Endodermal cell (in vitro differentiated cells): ENCODE results near the gene FHL3. TPM values are rescaled to one million over a fixed set of nuclear protein-coding genes. Genes with fewer than 3 reads are reported as not detected.

ENCODE experiments used
- DNase-seq: peaks from one replicate; pipeline ENCODE4 v3.0.0-alpha.2; 2017
- H3K27ac ChIP-seq: 2 replicates; pipeline ENCODE4 v1.5.1; 2013; ENCODE audit warnings: mild to moderate bottlenecking, low read depth, low read length, moderate library complexity
- H3K27me3 ChIP-seq: 2 replicates; pipeline ENCODE4 v1.6.1; 2013; ENCODE audit warnings: mild to moderate bottlenecking, low read length, moderate library complexity; ENCODE audit not compliant: insufficient read depth, control insufficient read depth, poor library complexity, severe bottlenecking
- H3K36me3 ChIP-seq: 2 replicates; pipeline ENCODE4 v1.7.0; 2013; ENCODE audit warnings: mild to moderate bottlenecking, low read length, moderate library complexity; ENCODE audit not compliant: control insufficient read depth, insufficient read depth
- H3K4me1 ChIP-seq: one replicate; pipeline ENCODE4 v1.7.0; 2013; ENCODE audit warnings: low read length; ENCODE audit not compliant: control insufficient read depth, insufficient read depth
- H3K4me3 ChIP-seq: 2 replicates; pipeline ENCODE4 v1.5.1; 2013; ENCODE audit warnings: mild to moderate bottlenecking, low read length, moderate library complexity
- H3K9ac ChIP-seq: 2 replicates; pipeline ENCODE4 v1.6.1; 2013; ENCODE audit warnings: mild to moderate bottlenecking, low read length, moderate library complexity; ENCODE audit not compliant: poor library complexity, severe bottlenecking; ENCODE audit errors: extremely low read depth
- H3K9me3 ChIP-seq: 2 replicates; pipeline ENCODE4 v1.6.1; 2013; ENCODE audit warnings: mild to moderate bottlenecking, low read length, moderate library complexity; ENCODE audit not compliant: control insufficient read depth
- H3K27ac Mint-ChIP-seq: 2 replicates; pipeline ENCODE4 v1.8.0; 2020; ENCODE audit warnings: mixed read lengths
- H3K27me3 Mint-ChIP-seq: 2 replicates; pipeline ENCODE4 v1.8.0; 2021; ENCODE audit warnings: mild to moderate bottlenecking, mixed read lengths; ENCODE audit not compliant: insufficient read depth
- H3K36me3 Mint-ChIP-seq: 2 replicates; pipeline ENCODE4 v1.8.0; 2020; ENCODE audit warnings: low read depth, mixed read lengths
- H3K4me1 Mint-ChIP-seq: 2 replicates; pipeline ENCODE4 v1.8.0; 2020; ENCODE audit warnings: mixed read lengths
- H3K4me3 Mint-ChIP-seq: 2 replicates; pipeline ENCODE4 v1.8.0; 2020; ENCODE audit warnings: mild to moderate bottlenecking, moderate library complexity, mixed read lengths
- H3K9me3 Mint-ChIP-seq: 2 replicates; pipeline ENCODE4 v1.8.0; 2020; ENCODE audit warnings: mild to moderate bottlenecking, mixed read lengths
- WGBS, 2 experiments: methylation state at CpG; one replicate each; pipeline versions ENCODE4 v1.1.5 to v1.1.7; 2013; ENCODE audit warnings: missing lambda C conversion rate in 2 of 2, mixed read lengths in 1 of 2; ENCODE audit not compliant: insufficient coverage in 1 of 2, insufficient read length in 1 of 2; 5-methylcytosine and 5-hydroxymethylcytosine counted together
- total RNA-seq, 2 donors: library from RNA; stranded (reverse); fragmentation: NEBNext Ultra II Directional in 1 of 2; extraction: Animal tissue kit (Norgen Biotek cat#: 25700) in 1 of 2; gene quantifications; 2 replicates in 1 of 2; 3 replicates in 1 of 2; pipeline ENCODE4 v1.2.1, GENCODE V29; 2021
- TF ChIP-seq, protein P1 (sequence below): fragments of 200-600 bp; sonication (generic); conservative IDR thresholded peaks from 2 replicates; pipeline ENCODE4 v1.5.0; 2021; ENCODE audit warnings: antibody characterized with exemption, mild to moderate bottlenecking

The FHL3 gene
- total RNA-seq, 2 donors from 2014 or later = 20.5 to 20.6 TPM

DNA sequence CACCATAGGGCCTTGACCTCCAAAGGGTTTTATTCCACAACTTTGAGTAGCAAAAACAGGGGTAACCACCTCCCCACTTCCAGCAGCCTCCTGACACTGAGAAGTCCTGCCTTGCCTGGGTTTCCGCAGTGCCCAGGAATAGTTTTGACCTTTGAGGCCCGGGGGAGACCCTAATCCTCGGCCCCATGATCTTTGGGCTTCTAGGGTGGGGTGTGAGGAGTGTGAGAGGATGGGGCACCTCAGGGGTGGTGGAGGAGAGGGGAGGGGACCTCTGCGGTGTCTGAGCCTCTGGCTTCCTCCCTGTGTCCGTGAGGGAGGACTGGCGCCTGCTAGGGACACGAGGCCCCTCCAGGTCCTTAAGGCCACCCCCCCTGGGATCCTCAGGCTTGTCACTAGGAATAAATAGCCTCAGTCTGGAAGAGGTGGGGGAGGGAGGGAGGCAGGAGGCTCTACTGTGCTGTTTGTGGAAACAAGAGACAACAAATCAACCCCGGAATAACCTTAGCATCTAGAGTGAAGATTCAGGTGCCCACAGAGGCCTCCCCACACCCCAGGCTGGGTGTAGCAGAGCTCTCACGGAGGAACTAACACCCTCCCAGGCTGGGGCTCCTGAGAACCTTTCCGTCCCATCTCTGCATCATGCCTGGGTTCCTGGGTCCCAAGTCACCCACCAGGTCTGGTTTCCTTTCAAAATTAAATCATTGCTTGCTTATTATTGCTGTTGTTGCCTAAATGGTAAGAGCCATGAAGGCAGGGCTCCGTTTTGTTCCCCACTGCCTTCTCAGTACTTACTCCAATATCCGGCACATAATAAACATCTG is 904 bp upstream of the FHL3 start:
- Mint-ChIP-seq H3K27ac (no peak overlapping the region), H3K9me3 (no peaks in the 10 kb centered on the region), H3K4me3 (peak overlapping the region; percentile 52), H3K4me1 (peaks cover 33% of the 10 kb centered on the region), H3K36me3 (no peaks in the 10 kb centered on the region), H3K27me3 (no peaks in the 10 kb centered on the region)
- H3K4me1 ChIP-seq = peaks cover 15% of the 10 kb centered on the region
- 78 to 100% methylated on average over 2 to 12 of the region's 12 CpGs for WGBS, 2 experiments
- no peaks in the 10 kb centered on the region for H3K9me3 ChIP-seq
- no peaks in the 10 kb centered on the region for H3K27me3 ChIP-seq
- DNase-seq = no peak
- H3K27ac ChIP-seq = no peak overlapping the region
- no peaks in the 10 kb centered on the region for H3K36me3 ChIP-seq
- no peak overlapping the region for H3K9ac ChIP-seq
- H3K4me3 ChIP-seq = peak overlapping the region; percentile 68
- TF ChIP-seq, protein P1, sequence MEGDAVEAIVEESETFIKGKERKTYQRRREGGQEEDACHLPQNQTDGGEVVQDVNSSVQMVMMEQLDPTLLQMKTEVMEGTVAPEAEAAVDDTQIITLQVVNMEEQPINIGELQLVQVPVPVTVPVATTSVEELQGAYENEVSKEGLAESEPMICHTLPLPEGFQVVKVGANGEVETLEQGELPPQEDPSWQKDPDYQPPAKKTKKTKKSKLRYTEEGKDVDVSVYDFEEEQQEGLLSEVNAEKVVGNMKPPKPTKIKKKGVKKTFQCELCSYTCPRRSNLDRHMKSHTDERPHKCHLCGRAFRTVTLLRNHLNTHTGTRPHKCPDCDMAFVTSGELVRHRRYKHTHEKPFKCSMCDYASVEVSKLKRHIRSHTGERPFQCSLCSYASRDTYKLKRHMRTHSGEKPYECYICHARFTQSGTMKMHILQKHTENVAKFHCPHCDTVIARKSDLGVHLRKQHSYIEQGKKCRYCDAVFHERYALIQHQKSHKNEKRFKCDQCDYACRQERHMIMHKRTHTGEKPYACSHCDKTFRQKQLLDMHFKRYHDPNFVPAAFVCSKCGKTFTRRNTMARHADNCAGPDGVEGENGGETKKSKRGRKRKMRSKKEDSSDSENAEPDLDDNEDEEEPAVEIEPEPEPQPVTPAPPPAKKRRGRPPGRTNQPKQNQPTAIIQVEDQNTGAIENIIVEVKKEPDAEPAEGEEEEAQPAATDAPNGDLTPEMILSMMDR = no peak

DNA sequence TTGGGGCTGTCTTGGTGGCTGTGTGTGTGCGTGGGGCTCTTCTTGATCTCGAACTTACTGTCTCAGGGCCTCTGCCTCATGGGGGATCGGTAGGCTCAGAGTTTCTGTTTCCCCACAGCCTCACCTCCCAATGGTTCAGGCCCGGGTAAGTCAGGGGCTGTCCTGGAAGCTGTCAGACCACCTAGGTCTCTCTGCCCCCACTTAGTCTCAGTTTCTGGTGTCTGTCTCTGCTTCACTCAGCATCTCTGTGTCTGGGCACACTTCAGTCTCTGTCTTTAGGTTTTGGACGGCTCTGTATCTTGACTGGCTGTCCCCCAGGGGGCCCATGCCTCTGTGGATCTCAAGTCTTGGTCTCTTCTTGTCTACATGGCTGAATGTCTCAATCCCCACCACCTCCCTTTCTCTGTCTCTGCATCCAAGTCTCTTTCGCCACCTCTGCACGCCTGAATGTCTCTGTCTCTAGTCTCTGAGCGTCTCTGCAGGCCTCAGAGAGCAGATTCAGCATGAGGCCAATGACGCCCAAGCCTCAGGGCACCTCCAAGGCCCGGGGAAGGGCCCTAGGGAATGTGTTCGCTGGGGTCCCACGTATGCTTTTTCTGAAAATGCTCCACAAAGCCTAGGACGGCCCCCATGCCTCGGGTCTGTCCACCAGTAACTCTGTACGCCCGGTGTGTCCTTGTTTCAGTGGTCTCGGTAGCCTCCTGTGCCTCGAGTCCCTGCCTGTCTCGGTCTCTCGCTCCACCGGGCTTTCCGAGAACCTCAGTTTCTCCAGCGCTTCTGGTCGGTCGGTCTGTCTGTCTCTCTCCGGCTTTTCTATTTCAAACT is 818 bp downstream of the FHL3 start:
- 14 to 20% methylated on average over 15 to 26 of the region's 26 CpGs for WGBS, 2 experiments
- H3K27me3 Mint-ChIP-seq = no peaks in the 10 kb centered on the region
- TF ChIP-seq, protein P1 = no peak
- H3K4me3 ChIP-seq = peak overlapping the region; percentile 94
- peaks cover 32% of the 10 kb centered on the region for H3K4me1 ChIP-seq
- H3K9ac ChIP-seq = peak overlapping the region; percentile 61
- peak overlapping the region; percentile 4 for H3K27ac Mint-ChIP-seq
- H3K27me3 ChIP-seq = no peaks in the 10 kb centered on the region
- H3K36me3 Mint-ChIP-seq = no peaks in the 10 kb centered on the region
- DNase-seq = peak; percentile 69
- no peaks in the 10 kb centered on the region for H3K9me3 ChIP-seq
- H3K4me3 Mint-ChIP-seq = peak overlapping the region; percentile 69
- peaks cover 48% of the 10 kb centered on the region for H3K4me1 Mint-ChIP-seq
- H3K9me3 Mint-ChIP-seq = no peaks in the 10 kb centered on the region
- no peak overlapping the region for H3K27ac ChIP-seq
- H3K36me3 ChIP-seq = no peaks in the 10 kb centered on the region

DNA sequence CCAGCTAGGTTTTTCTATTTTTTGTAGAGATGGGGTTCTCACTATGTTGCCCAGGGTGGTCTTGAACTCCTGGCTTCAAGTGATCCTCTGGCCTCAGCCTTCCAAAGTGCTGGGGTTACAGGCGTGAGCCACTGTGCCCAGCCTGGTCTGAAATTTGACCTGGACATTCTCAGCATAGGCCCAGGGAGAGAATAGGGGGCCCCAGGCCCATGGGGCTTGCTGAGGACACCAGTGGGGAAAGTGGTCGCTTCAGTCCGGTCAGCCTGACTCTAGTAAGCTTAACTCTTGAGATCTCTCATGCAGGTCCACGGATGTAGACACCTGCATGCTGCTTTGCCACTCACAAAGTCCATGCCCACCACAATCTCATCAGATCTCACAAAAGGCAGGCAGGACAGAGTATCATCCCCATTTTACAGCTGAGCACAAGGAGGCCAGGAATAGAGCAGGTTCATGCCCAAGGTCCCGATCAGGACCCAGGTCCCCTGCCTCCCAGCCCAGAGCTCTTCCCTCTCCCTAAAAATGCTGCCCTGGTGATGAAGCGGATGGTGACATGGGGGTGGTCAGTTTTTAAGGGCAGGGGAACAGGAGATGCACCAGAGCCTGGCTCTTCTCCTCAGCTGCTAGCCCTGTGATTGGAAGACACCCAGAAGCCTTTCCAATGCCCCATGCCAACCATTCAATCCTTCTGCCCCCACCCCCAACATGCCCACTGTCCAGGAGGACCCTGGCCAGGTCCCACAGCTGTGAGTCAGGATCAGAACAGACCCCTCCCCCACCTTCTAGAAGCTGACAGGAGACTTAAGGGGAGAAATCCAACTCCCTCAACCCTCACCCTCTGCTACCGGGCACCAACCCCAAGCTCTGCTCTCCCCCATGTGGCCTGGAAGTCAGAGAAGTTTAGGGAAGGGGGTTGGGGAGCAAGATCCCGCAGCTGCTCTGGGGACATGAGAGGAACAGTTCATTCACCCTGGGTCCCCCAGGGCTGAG is 1.8 kb downstream of the FHL3 start:
- peaks cover 43% of the 10 kb centered on the region for H3K4me1 Mint-ChIP-seq
- 89 to 100% methylated on average over 1 to 8 of the region's 8 CpGs for WGBS, 2 experiments
- Histone ChIP-seq H3K9ac (no peak overlapping the region), H3K4me1 (peaks cover 35% of the 10 kb centered on the region), H3K4me3 (peak overlapping the region; percentile 94), H3K27ac (no peak overlapping the region), H3K36me3 (peaks cover 9% of the 10 kb centered on the region), H3K27me3 (no peaks in the 10 kb centered on the region), H3K9me3 (no peaks in the 10 kb centered on the region)
- peak overlapping the region; percentile 69 for H3K4me3 Mint-ChIP-seq
- no peak overlapping the region for H3K27ac Mint-ChIP-seq
- DNase-seq = peak; percentile 51
- peaks cover 2% of the 10 kb centered on the region for H3K36me3 Mint-ChIP-seq
- no peaks in the 10 kb centered on the region for H3K27me3 Mint-ChIP-seq
- H3K9me3 Mint-ChIP-seq = no peaks in the 10 kb centered on the region
- TF ChIP-seq, protein P1 = no peak
